H9 (cell line): ENCODE results near the gene CHD6. TPM values are rescaled to one million over a fixed set of nuclear protein-coding genes. Genes with fewer than 3 reads are reported as not detected.
"Not testable (repeated sequence)": the region's sequence is repeated elsewhere in the genome, so short reads cannot be mapped to it uniquely, and the experiment has no call there.

Experiments
- DNase-seq: peaks from one replicate; pipeline ENCODE4 v3.0.0-alpha.2; 2017
- H2AFZ ChIP-seq: one replicate; pipeline ENCODE4 v1.6.1; 2013; ENCODE audit warnings: mild to moderate bottlenecking, low read length, control low read depth, moderate library complexity
- H2AK5ac ChIP-seq: 2 replicates; pipeline ENCODE4 v1.6.1; 2013; ENCODE audit warnings: low read length, control low read depth, mixed read lengths; ENCODE audit not compliant: insufficient read length
- H2BK120ac ChIP-seq: one replicate; pipeline ENCODE4 v1.6.1; 2013; ENCODE audit warnings: low read depth, mild to moderate bottlenecking, low read length, control low read depth, inconsistent platforms; ENCODE audit not compliant: poor library complexity, severe bottlenecking
- H2BK12ac ChIP-seq: 2 replicates; pipeline ENCODE4 v1.6.1; 2013; ENCODE audit warnings: low read length, control low read depth, mixed read lengths, low read depth; ENCODE audit not compliant: insufficient read length
- H2BK15ac ChIP-seq: 2 replicates; pipeline ENCODE4 v1.6.1; 2013; ENCODE audit warnings: low read depth, low read length, control low read depth
- H2BK20ac ChIP-seq: one replicate; pipeline ENCODE4 v1.6.1; 2013; ENCODE audit warnings: low read depth, mild to moderate bottlenecking, low read length, control low read depth, inconsistent platforms; ENCODE audit not compliant: poor library complexity, severe bottlenecking
- H2BK5ac ChIP-seq: 2 replicates; pipeline ENCODE4 v1.6.1; 2013; ENCODE audit warnings: low read length, control low read depth, mixed read lengths; ENCODE audit not compliant: insufficient read length
- H3K14ac ChIP-seq: 2 replicates; pipeline ENCODE4 v1.6.1; 2013; ENCODE audit warnings: low read length, control low read depth; ENCODE audit not compliant: insufficient read depth
- H3K18ac ChIP-seq: 2 replicates; pipeline ENCODE4 v1.6.1; 2013; ENCODE audit warnings: low read depth, mild to moderate bottlenecking, mixed read lengths, low read length, control low read depth; ENCODE audit not compliant: insufficient read length
- H3K23ac ChIP-seq: 2 replicates; pipeline ENCODE4 v1.6.1; 2013; ENCODE audit warnings: low read length, control low read depth, mixed read lengths, low read depth; ENCODE audit not compliant: insufficient read length
- H3K23me2 ChIP-seq: 2 replicates; pipeline ENCODE4 v1.6.1; 2013; ENCODE audit warnings: low read depth, mild to moderate bottlenecking, mixed read lengths, low read length, control low read depth; ENCODE audit not compliant: insufficient read length, poor library complexity, severe bottlenecking
- H3K27ac ChIP-seq: 2 replicates; pipeline ENCODE4 v1.5.1; 2013; ENCODE audit warnings: low read length, control low read depth, mixed read lengths, low read depth; ENCODE audit not compliant: insufficient read length
- H3K27me3 ChIP-seq: 2 replicates; pipeline ENCODE4 v1.6.1; 2013; ENCODE audit warnings: low read length, control low read depth, inconsistent platforms; ENCODE audit not compliant: insufficient read depth
- H3K4ac ChIP-seq: 2 replicates; pipeline ENCODE4 v1.6.1; 2013; ENCODE audit warnings: low read depth, mild to moderate bottlenecking, control low read depth, inconsistent platforms, low read length, moderate library complexity
- H3K4me1 ChIP-seq: 2 replicates; pipeline ENCODE4 v1.6.1; 2013; ENCODE audit warnings: low read length, control low read depth, inconsistent platforms; ENCODE audit not compliant: insufficient read depth
- H3K4me2 ChIP-seq: 2 replicates; pipeline ENCODE4 v1.6.1; 2013; ENCODE audit warnings: low read length, control low read depth, mixed read lengths; ENCODE audit not compliant: insufficient read length, insufficient read depth
- H3K56ac ChIP-seq: 2 replicates; pipeline ENCODE4 v1.6.1; 2013; ENCODE audit warnings: low read depth, mild to moderate bottlenecking, mixed read lengths, low read length, control low read depth; ENCODE audit not compliant: insufficient read length
- H3K79me1 ChIP-seq: 2 replicates; pipeline ENCODE4 v1.6.1; 2013; ENCODE audit warnings: low read depth, mild to moderate bottlenecking, moderate library complexity, low read length, control low read depth, inconsistent platforms; ENCODE audit not compliant: insufficient read depth, poor library complexity, severe bottlenecking
- H3K79me2 ChIP-seq: 2 replicates; pipeline ENCODE4 v1.6.1; 2013; ENCODE audit warnings: low read length, control low read depth, inconsistent platforms; ENCODE audit not compliant: insufficient read depth
- H3K9ac ChIP-seq: 2 replicates; pipeline ENCODE4 v1.6.1; 2013; ENCODE audit warnings: low read length, control low read depth, mixed read lengths; ENCODE audit not compliant: insufficient read length; ENCODE audit errors: extremely low read depth
- H3K9me3 ChIP-seq: one replicate; pipeline ENCODE4 v1.6.1; 2013; ENCODE audit warnings: low read depth, low read length, inconsistent platforms; ENCODE audit not compliant: control insufficient read depth
- H3T11ph ChIP-seq: one replicate; pipeline ENCODE4 v1.6.1; 2013; ENCODE audit warnings: mild to moderate bottlenecking, low read length, control low read depth, inconsistent platforms
- H4K20me1 ChIP-seq: one replicate; pipeline ENCODE4 v1.6.1; 2013; ENCODE audit not compliant: control insufficient read depth, insufficient read length, insufficient read depth
- H4K5ac ChIP-seq: 2 replicates; pipeline ENCODE4 v1.6.1; 2013; ENCODE audit warnings: low read depth, mild to moderate bottlenecking, mixed read lengths, low read length, control low read depth; ENCODE audit not compliant: insufficient read length
- H4K8ac ChIP-seq: replicated peaks from 2 replicates; pipeline ENCODE4 v1.6.1; 2013; ENCODE audit warnings: low read length, control low read depth, mixed read lengths, low read depth; ENCODE audit not compliant: insufficient read length
- H4K91ac ChIP-seq: 2 replicates; pipeline ENCODE4 v1.6.1; 2013; ENCODE audit warnings: low read depth, mild to moderate bottlenecking, moderate library complexity, mixed read lengths, low read length, control low read depth; ENCODE audit not compliant: insufficient read length
- H3K27ac Mint-ChIP-seq, 3 experiments: 2 replicates in 2 of 3; 3 replicates in 1 of 3; pipeline ENCODE4 v1.8.0; 2020 to 2021; ENCODE audit warnings: mixed read lengths in 3 of 3, mild to moderate bottlenecking in 1 of 3, moderate library complexity in 1 of 3
- H3K27me3 Mint-ChIP-seq: 2 replicates; pipeline ENCODE4 v1.8.0; 2021; ENCODE audit warnings: low read depth, mild to moderate bottlenecking, moderate library complexity, mixed read lengths
- H3K36me3 Mint-ChIP-seq, 3 experiments: 2 replicates in 2 of 3; 3 replicates in 1 of 3; pipeline ENCODE4 v1.8.0; 2020 to 2021; ENCODE audit warnings: low read depth in 3 of 3, mixed read lengths in 3 of 3; ENCODE audit not compliant: insufficient read depth in 1 of 3
- H3K4me1 Mint-ChIP-seq, 2 experiments: 2 replicates each; pipeline ENCODE4 v1.8.0; 2020; ENCODE audit warnings: mixed read lengths in 2 of 2
- H3K4me3 Mint-ChIP-seq, 2 experiments: 2 replicates in 1 of 2; 3 replicates in 1 of 2; pipeline ENCODE4 v1.8.0; 2020 to 2021; ENCODE audit warnings: mild to moderate bottlenecking in 2 of 2, mixed read lengths in 2 of 2, moderate library complexity in 1 of 2
- H3K9me3 Mint-ChIP-seq, 2 experiments: 2 replicates in 1 of 2; 3 replicates in 1 of 2; pipeline ENCODE4 v1.8.0; 2020; ENCODE audit warnings: mild to moderate bottlenecking in 2 of 2, mixed read lengths in 2 of 2, moderate library complexity in 1 of 2
- CTCF ChIP-seq: fragments of 200-600 bp; sonication (generic); conservative IDR thresholded peaks from 3 replicates; pipeline ENCODE4 v1.8.0; 2021; ENCODE audit warnings: antibody characterized with exemption, mild to moderate bottlenecking
- WGBS: extraction: QIAGEN DNeasy Blood & Tissue Kit; methylation state at CpG from one replicate; pipeline ENCODE4 v1.1.7; 2013; ENCODE audit warnings: missing lambda C conversion rate, low lambda C conversion rate, mixed read lengths; ENCODE audit not compliant: insufficient read length; ENCODE audit errors: extremely low coverage; 5-methylcytosine and 5-hydroxymethylcytosine counted together
- total RNA-seq: library from RNA; stranded (reverse); gene quantifications from 2 replicates; pipeline ENCODE4 v1.2.1, GENCODE V29; 2021

The CHD6 gene
- total RNA-seq, 1 experiment from 2014 or later, result 51.5 TPM

- no peak overlapping the region for H3K27ac Mint-ChIP-seq
- H3K36me3 Mint-ChIP-seq, result peaks cover 24 to 32% (median 29%) of the 10 kb centered on the region in 3 experiments
- H3K9me3 Mint-ChIP-seq, result peaks cover 14 to 15% of the 10 kb centered on the region in 2 experiments
- Histone ChIP-seq H4K5ac (no peak overlapping the region), H4K91ac (no peak overlapping the region), H3K23me2 (no peaks in the 10 kb centered on the region), H2BK15ac (no peak overlapping the region), H2BK5ac (no peak overlapping the region), H3K56ac (no peak overlapping the region), H3T11ph (no peak overlapping the region), H3K9me3 (peaks cover 6% of the 10 kb centered on the region), H3K18ac (no peak overlapping the region), H4K8ac (no peak overlapping the region), H3K27me3 (no peaks in the 10 kb centered on the region), H3K23ac (no peak overlapping the region), H2BK12ac (no peak overlapping the region), H2BK20ac (no peak overlapping the region), H4K20me1 (no peaks in the 10 kb centered on the region), H2AFZ (no peak overlapping the region), H3K4me1 (no peaks in the 10 kb centered on the region), H3K4ac (no peak overlapping the region), H2BK120ac (no peak overlapping the region), H3K79me1 (peaks cover 8% of the 10 kb centered on the region), H2AK5ac (no peak overlapping the region), H3K9ac (no peak overlapping the region), H3K4me2 (no peak overlapping the region), H3K27ac (no peak overlapping the region), H3K79me2 (no peaks in the 10 kb centered on the region), H3K14ac (no peak overlapping the region)
- no CpG with 5 or more reads among the region's 4 CpGs for WGBS
- TF ChIP-seq CTCF, result no peak
- no peak for DNase-seq
- H3K4me1 Mint-ChIP-seq, result no peaks in the 10 kb centered on the region; a peak in 1 of 4 replicates
- no peaks in the 10 kb centered on the region for H3K27me3 Mint-ChIP-seq
- H3K4me3 Mint-ChIP-seq, result no peak overlapping the region
These were observed 80.3 kb downstream of the CHD6 start for GRCh38 chr20:41537865-41538264.

GRCh38 chr20:41535551-41535950 lies 82.6 kb downstream of the CHD6 start:
- not testable (repeated sequence) for H3K18ac ChIP-seq, H3K9me3 ChIP-seq, H3K9ac ChIP-seq, H3K79me2 ChIP-seq, H4K20me1 ChIP-seq, DNase-seq, H3K23ac ChIP-seq, H3K4ac ChIP-seq, H3K4me1 ChIP-seq, H2BK15ac ChIP-seq, H3K79me1 ChIP-seq, H2BK12ac ChIP-seq, H2AFZ ChIP-seq, H3K4me3 Mint-ChIP-seq, H3T11ph ChIP-seq, H2BK120ac ChIP-seq, H4K91ac ChIP-seq, H2AK5ac ChIP-seq, H3K27ac Mint-ChIP-seq, H3K27me3 Mint-ChIP-seq, H2BK5ac ChIP-seq, H3K4me2 ChIP-seq, H3K27me3 ChIP-seq, H3K23me2 ChIP-seq, H3K27ac ChIP-seq, H3K56ac ChIP-seq, H3K4me1 Mint-ChIP-seq, H4K5ac ChIP-seq, H4K8ac ChIP-seq, H2BK20ac ChIP-seq, H3K14ac ChIP-seq
- peaks cover 29 to 44% (median 40%) of the 10 kb centered on the region in 3 experiments for H3K36me3 Mint-ChIP-seq
- no CpG with 5 or more reads among the region's 1 CpG for WGBS
- peaks cover 14 to 15% of the 10 kb centered on the region in 2 experiments for H3K9me3 Mint-ChIP-seq
